ENCODE measurements around the gene RTN4RL1.

The RTN4RL1 gene

GRCh38 chr17:1918346-1919162, 106.6 kb downstream of the RTN4RL1 start:
- Histone ChIP-seq H2BK120ac (ENCODE audit: low read depth, low read length) (no peak overlapping the region), H3K27me3 (ENCODE audit: control insufficient read depth in 1 of 2, insufficient read depth in 1 of 2, low read length in 2 of 2) (peaks cover 38 to 42% of the 10 kb centered on the region in 2 experiments), H3K4me3 (ENCODE audit: insufficient read depth in 1 of 2, low read depth in 1 of 2, low read length in 2 of 2) (no peak overlapping the region), H3K9me3 (ENCODE audit: control insufficient read depth, low read length) (no peaks in the 10 kb centered on the region), H2BK5ac (ENCODE audit: low read depth, low read length, poor library complexity, severe bottlenecking) (no peak overlapping the region), H3K27ac (ENCODE audit: low read length, poor library complexity, severe bottlenecking) (no peak overlapping the region), H2BK15ac (ENCODE audit: low read depth, poor library complexity, severe bottlenecking) (no peak overlapping the region), H3K4me1 (ENCODE audit: control insufficient read depth, insufficient read depth, low read depth, low read length) (peaks cover 2% of the 10 kb centered on the region), H3K9ac (ENCODE audit: low read length) (no peak overlapping the region), H3K18ac (ENCODE audit: low read depth in 1 of 2, low read length in 2 of 2) (no peak overlapping the region), H3K14ac (ENCODE audit: low read length in 2 of 2) (no peak overlapping the region), H2AFZ (ENCODE audit: low read depth, low read length) (no peak overlapping the region), H4K91ac (ENCODE audit: low read length) (no peak overlapping the region), H2BK12ac (ENCODE audit: low read length in 2 of 2) (no peak overlapping the region), H3K4me2 (ENCODE audit: low read length, poor library complexity, severe bottlenecking) (no peak overlapping the region), H3K4ac (ENCODE audit: low read depth in 1 of 2, low read length in 2 of 2) (no peak overlapping the region), H2AK5ac (ENCODE audit: low read length, severe bottlenecking) (no peak overlapping the region), H3K36me3 (ENCODE audit: control insufficient read depth in 1 of 2, insufficient read depth in 2 of 2, low read depth in 1 of 2, low read length in 2 of 2) (no peaks in the 10 kb centered on the region), H4K8ac (ENCODE audit: low read length) (no peak overlapping the region), H3K79me1 (replicated peaks; ENCODE audit: low read length, poor library complexity, severe bottlenecking) (no peaks in the 10 kb centered on the region), H3K23ac (ENCODE audit: low read length in 2 of 2) (no peak overlapping the region)
- 93% methylated on average over 29 of the region's 29 CpGs for WGBS
- DNase-seq: no peak

- Histone ChIP-seq H3K79me1 (replicated peaks; ENCODE audit: low read length, poor library complexity, severe bottlenecking) (no peaks in the 10 kb centered on the region), H2BK12ac (ENCODE audit: low read length in 2 of 2) (no peak overlapping the region), H2BK15ac (ENCODE audit: low read depth, poor library complexity, severe bottlenecking) (no peak overlapping the region), H3K23ac (ENCODE audit: low read length in 2 of 2) (no peak overlapping the region), H2AFZ (ENCODE audit: low read depth, low read length) (no peak overlapping the region), H3K4ac (ENCODE audit: low read depth in 1 of 2, low read length in 2 of 2) (no peak overlapping the region), H4K91ac (ENCODE audit: low read length) (no peak overlapping the region), H2BK120ac (ENCODE audit: low read depth, low read length) (no peak overlapping the region), H3K4me3 (ENCODE audit: insufficient read depth in 1 of 2, low read depth in 1 of 2, low read length in 2 of 2) (no peak overlapping the region), H3K4me1 (ENCODE audit: control insufficient read depth, insufficient read depth, low read depth, low read length) (peaks cover 2% of the 10 kb centered on the region), H2BK5ac (ENCODE audit: low read depth, low read length, poor library complexity, severe bottlenecking) (no peak overlapping the region), H3K36me3 (ENCODE audit: control insufficient read depth in 1 of 2, insufficient read depth in 2 of 2, low read depth in 1 of 2, low read length in 2 of 2) (no peaks in the 10 kb centered on the region), H3K27me3 (ENCODE audit: control insufficient read depth in 1 of 2, insufficient read depth in 1 of 2, low read length in 2 of 2) (peaks cover 49 to 55% of the 10 kb centered on the region in 2 experiments), H3K18ac (ENCODE audit: low read depth in 1 of 2, low read length in 2 of 2) (no peak overlapping the region), H3K14ac (ENCODE audit: low read length in 2 of 2) (no peak overlapping the region), H3K9me3 (ENCODE audit: control insufficient read depth, low read length) (no peaks in the 10 kb centered on the region), H2AK5ac (ENCODE audit: low read length, severe bottlenecking) (no peak overlapping the region), H3K9ac (ENCODE audit: low read length) (no peak overlapping the region), H4K8ac (ENCODE audit: low read length) (no peak overlapping the region), H3K4me2 (ENCODE audit: low read length, poor library complexity, severe bottlenecking) (no peak overlapping the region), H3K27ac (ENCODE audit: low read length, poor library complexity, severe bottlenecking) (no peak overlapping the region)
- no peak for DNase-seq
- 82% methylated on average over 29 of the region's 29 CpGs for WGBS
These were observed 108.0 kb downstream of the RTN4RL1 start for GRCh38 chr17:1916963-1917715.

GRCh38 chr17:1916316-1916715, 108.8 kb downstream of the RTN4RL1 start:
- H3K27me3 ChIP-seq (ENCODE audit: control insufficient read depth in 1 of 2, insufficient read depth in 1 of 2, low read length in 2 of 2): peaks cover 57 to 63% of the 10 kb centered on the region in 2 experiments
- H3K4me1 ChIP-seq (ENCODE audit: control insufficient read depth, insufficient read depth, low read depth, low read length): peaks cover 2% of the 10 kb centered on the region
- H2AK5ac ChIP-seq (ENCODE audit: low read length, severe bottlenecking): no peak overlapping the region
- H2BK12ac ChIP-seq (ENCODE audit: low read length in 2 of 2): no peak overlapping the region
- no peak overlapping the region for H3K14ac ChIP-seq (ENCODE audit: low read length in 2 of 2)
- no peak overlapping the region for H3K23ac ChIP-seq (ENCODE audit: low read length in 2 of 2)
- no peak overlapping the region for H2BK120ac ChIP-seq (ENCODE audit: low read depth, low read length)
- H4K91ac ChIP-seq (ENCODE audit: low read length): no peak overlapping the region
- H2BK15ac ChIP-seq (ENCODE audit: low read depth, poor library complexity, severe bottlenecking): no peak overlapping the region
- no peak overlapping the region for H4K8ac ChIP-seq (ENCODE audit: low read length)
- no peak for DNase-seq
- no peak overlapping the region for H2BK5ac ChIP-seq (ENCODE audit: low read depth, low read length, poor library complexity, severe bottlenecking)
- no peak overlapping the region for H2AFZ ChIP-seq (ENCODE audit: low read depth, low read length)
- no peak overlapping the region for H3K27ac ChIP-seq (ENCODE audit: low read length, poor library complexity, severe bottlenecking)
- H3K4me3 ChIP-seq (ENCODE audit: insufficient read depth in 1 of 2, low read depth in 1 of 2, low read length in 2 of 2): no peak overlapping the region
- H3K9ac ChIP-seq (ENCODE audit: low read length): no peak overlapping the region
- 80% methylated on average over 14 of the region's 14 CpGs for WGBS
- H3K36me3 ChIP-seq (ENCODE audit: control insufficient read depth in 1 of 2, insufficient read depth in 2 of 2, low read depth in 1 of 2, low read length in 2 of 2): no peaks in the 10 kb centered on the region
- no peaks in the 10 kb centered on the region for H3K9me3 ChIP-seq (ENCODE audit: control insufficient read depth, low read length)
- no peak overlapping the region for H3K18ac ChIP-seq (ENCODE audit: low read depth in 1 of 2, low read length in 2 of 2)
- no peak overlapping the region for H3K4me2 ChIP-seq (ENCODE audit: low read length, poor library complexity, severe bottlenecking)
- no peak overlapping the region for H3K4ac ChIP-seq (ENCODE audit: low read depth in 1 of 2, low read length in 2 of 2)
- H3K79me1 ChIP-seq (replicated peaks; ENCODE audit: low read length, poor library complexity, severe bottlenecking): no peaks in the 10 kb centered on the region

- H4K91ac ChIP-seq (ENCODE audit: low read length): no peak overlapping the region
These were observed 109.2 kb downstream of the RTN4RL1 start for GRCh38 chr17:1915889-1916288.

More at GRCh38 chr17:1915889-1916288, 109.2 kb downstream of the RTN4RL1 start:
- Histone ChIP-seq H2BK15ac (ENCODE audit: low read depth, poor library complexity, severe bottlenecking) (no peak overlapping the region), H3K14ac (ENCODE audit: low read length in 2 of 2) (no peak overlapping the region), H3K4me1 (ENCODE audit: control insufficient read depth, insufficient read depth, low read depth, low read length) (peaks cover 2% of the 10 kb centered on the region), H3K4me2 (ENCODE audit: low read length, poor library complexity, severe bottlenecking) (no peak overlapping the region), H3K4me3 (ENCODE audit: insufficient read depth in 1 of 2, low read depth in 1 of 2, low read length in 2 of 2) (no peak overlapping the region), H3K4ac (ENCODE audit: low read depth in 1 of 2, low read length in 2 of 2) (no peak overlapping the region), H3K23ac (ENCODE audit: low read length in 2 of 2) (no peak overlapping the region), H3K9ac (ENCODE audit: low read length) (no peak overlapping the region), H4K8ac (ENCODE audit: low read length) (no peak overlapping the region), H2BK5ac (ENCODE audit: low read depth, low read length, poor library complexity, severe bottlenecking) (no peak overlapping the region), H3K27ac (ENCODE audit: low read length, poor library complexity, severe bottlenecking) (no peak overlapping the region), H2AFZ (ENCODE audit: low read depth, low read length) (no peak overlapping the region), H3K27me3 (ENCODE audit: control insufficient read depth in 1 of 2, insufficient read depth in 1 of 2, low read length in 2 of 2) (peaks cover 61 to 67% of the 10 kb centered on the region in 2 experiments), H3K79me1 (replicated peaks; ENCODE audit: low read length, poor library complexity, severe bottlenecking) (no peaks in the 10 kb centered on the region), H2BK12ac (ENCODE audit: low read length in 2 of 2) (no peak overlapping the region), H3K36me3 (ENCODE audit: control insufficient read depth in 1 of 2, insufficient read depth in 2 of 2, low read depth in 1 of 2, low read length in 2 of 2) (no peaks in the 10 kb centered on the region), H2AK5ac (ENCODE audit: low read length, severe bottlenecking) (no peak overlapping the region), H3K18ac (ENCODE audit: low read depth in 1 of 2, low read length in 2 of 2) (no peak overlapping the region), H2BK120ac (ENCODE audit: low read depth, low read length) (no peak overlapping the region), H3K9me3 (ENCODE audit: control insufficient read depth, low read length) (no peaks in the 10 kb centered on the region)
- WGBS: 82% methylated on average over 12 of the region's 12 CpGs
- DNase-seq: no peak

All from mesenchymal stem cell (in vitro differentiated cells and primary cell).